Keratinocyte (primary cell): Measurements from ENCODE around the gene SMIM20.

Experiments used
- EZH2 ChIP-seq: IDR thresholded peaks from one replicate; pipeline ENCODE4 v1.6.1; 2012; ENCODE audit warnings: inconsistent platforms, mild to moderate bottlenecking, low read length, moderate library complexity
- TF ChIP-seq, protein P1 (sequence below), 3 experiments: IDR thresholded peaks in 1 of 3; conservative IDR thresholded peaks in 1 of 3; optimal IDR thresholded peaks in 1 of 3; 2 replicates in 2 of 3; 3 replicates in 1 of 3; pipeline versions ENCODE3 to v1.5.1; 2011; ENCODE audit warnings: low read length in 3 of 3, mild to moderate bottlenecking in 3 of 3, moderate library complexity in 2 of 3, control low read depth in 1 of 3, inconsistent platforms in 1 of 3; ENCODE audit not compliant: insufficient read depth in 2 of 3; ENCODE audit errors: extremely low read depth in 1 of 3

DNA sequence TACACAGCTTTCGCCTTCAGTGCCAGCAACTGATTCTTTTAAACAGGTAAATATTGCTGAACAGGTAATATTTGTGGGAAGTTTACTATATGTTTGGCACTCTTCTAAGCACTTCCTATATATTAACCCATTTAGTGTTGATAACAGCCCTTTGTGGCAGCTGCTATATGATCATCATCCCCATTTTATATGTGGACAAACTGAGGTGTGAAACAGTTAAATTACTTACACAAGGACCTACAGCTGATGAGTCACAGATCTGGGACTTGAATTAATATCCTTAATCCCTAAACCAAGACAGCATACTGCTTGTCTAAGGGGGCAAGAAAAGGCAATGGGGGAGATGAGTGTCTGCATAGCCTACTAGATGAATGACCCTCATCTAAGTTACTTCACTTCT, 2.9 kb downstream of the SMIM20 start:
- TF ChIP-seq, protein P1, sequence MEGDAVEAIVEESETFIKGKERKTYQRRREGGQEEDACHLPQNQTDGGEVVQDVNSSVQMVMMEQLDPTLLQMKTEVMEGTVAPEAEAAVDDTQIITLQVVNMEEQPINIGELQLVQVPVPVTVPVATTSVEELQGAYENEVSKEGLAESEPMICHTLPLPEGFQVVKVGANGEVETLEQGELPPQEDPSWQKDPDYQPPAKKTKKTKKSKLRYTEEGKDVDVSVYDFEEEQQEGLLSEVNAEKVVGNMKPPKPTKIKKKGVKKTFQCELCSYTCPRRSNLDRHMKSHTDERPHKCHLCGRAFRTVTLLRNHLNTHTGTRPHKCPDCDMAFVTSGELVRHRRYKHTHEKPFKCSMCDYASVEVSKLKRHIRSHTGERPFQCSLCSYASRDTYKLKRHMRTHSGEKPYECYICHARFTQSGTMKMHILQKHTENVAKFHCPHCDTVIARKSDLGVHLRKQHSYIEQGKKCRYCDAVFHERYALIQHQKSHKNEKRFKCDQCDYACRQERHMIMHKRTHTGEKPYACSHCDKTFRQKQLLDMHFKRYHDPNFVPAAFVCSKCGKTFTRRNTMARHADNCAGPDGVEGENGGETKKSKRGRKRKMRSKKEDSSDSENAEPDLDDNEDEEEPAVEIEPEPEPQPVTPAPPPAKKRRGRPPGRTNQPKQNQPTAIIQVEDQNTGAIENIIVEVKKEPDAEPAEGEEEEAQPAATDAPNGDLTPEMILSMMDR (optimal IDR thresholded peaks at IDR 0.05 in 1 of 3, IDR thresholded peaks at IDR 0.05 in 1 of 3, conservative IDR thresholded peaks at IDR 0.05 in 1 of 3; ENCODE audit: extremely low read depth in 1 of 3, insufficient read depth in 2 of 3, low read length in 3 of 3), result no peak
- TF ChIP-seq EZH2, result no peak
